HS-5 (cell line): Measurements from ENCODE around the gene PTPRO.

Experiments
- DNase-seq: peaks from one replicate; pipeline ENCODE4 v3.0.0-alpha.2; 2012; ENCODE audit warnings: low read depth

PTPRO gene

GRCh38 chr12:15527201-15528080, 205.1 kb downstream of the PTPRO start:
- no peak for DNase-seq

DNA sequence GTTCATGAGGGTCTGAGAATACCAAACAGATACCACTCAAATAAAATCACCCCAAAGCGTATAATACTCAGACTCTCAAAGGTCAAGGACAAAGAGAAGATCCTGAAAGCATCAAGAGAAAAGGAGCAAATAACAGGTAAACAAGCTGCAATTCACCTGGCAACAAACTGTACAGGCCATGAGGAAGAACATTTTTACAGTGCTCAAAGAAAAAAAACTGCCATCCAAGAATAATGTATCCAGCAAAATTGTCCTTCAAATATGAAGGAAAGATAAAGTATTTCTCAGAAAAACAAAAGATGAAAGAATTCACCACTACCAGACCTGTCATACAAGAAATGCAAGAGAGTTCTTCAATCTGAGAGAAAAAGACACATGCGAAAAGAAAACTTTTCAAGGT, 206.4 kb downstream of the PTPRO start:
- no peak for DNase-seq

DNA sequence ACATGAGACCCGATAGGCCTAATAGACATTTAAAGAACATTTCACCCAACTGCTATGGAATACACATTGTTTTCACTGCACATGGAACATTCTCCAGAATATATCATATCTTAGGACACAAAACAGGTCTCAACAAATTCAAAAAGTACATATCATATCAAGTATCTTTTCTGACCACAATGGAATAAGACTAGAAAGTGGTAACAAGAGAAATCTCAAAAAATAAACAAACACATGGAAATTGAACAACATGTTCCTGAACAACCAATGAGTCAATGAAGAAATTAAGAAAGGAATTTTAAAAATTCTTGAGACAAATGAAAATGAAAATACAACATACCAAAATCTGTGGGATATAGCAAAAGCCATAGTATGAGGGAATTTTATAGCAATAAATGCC, 208.1 kb downstream of the PTPRO start:
- no peak for DNase-seq

GRCh38 chr12:15532364-15532977, 210.2 kb downstream of the PTPRO start:
- peak; percentile 30 for DNase-seq

DNA sequence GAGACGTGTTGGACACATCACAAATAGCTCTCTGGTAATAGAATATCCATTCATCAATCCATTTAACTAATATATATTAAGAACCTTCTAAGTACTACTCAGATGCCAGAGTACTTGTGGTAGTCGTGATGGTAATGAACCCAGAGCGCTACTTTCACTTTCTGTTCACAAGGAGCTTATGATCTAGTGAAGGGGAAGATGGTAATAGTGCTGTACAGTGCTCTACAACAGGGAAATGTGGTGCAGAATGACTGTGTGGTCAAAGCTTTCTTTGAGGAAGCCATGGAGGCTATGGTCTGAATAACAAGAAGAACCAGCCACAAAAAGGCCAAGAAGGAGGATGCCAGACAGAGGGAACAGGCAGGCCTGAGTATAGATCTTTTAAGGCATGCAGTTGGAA, 212.0 kb downstream of the PTPRO start:
- no peak for DNase-seq

GRCh38 chr12:15534874-15535273, 212.6 kb downstream of the PTPRO start:
- DNase-seq: no peak

DNA sequence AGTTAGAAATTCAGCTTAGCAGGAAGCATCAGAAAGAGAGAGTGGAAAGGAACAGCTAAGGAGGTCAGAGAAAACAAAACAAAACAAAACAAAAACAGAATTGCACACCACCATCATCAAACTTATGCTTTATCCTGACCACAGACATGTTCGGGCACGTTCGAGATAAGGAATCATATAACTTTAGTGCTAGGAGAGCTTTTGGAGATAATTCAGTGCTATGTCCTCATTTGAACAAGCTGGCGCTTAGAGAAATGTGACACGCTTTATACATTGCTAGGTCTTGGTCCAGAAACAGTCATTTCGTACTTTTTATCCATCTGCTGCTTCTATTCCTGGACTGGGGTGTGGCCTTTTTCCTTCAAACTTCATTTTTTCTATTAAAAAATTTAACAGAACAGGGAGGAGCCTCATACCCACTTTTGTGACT, 213.1 kb downstream of the PTPRO start:
- DNase-seq: no peak

DNA sequence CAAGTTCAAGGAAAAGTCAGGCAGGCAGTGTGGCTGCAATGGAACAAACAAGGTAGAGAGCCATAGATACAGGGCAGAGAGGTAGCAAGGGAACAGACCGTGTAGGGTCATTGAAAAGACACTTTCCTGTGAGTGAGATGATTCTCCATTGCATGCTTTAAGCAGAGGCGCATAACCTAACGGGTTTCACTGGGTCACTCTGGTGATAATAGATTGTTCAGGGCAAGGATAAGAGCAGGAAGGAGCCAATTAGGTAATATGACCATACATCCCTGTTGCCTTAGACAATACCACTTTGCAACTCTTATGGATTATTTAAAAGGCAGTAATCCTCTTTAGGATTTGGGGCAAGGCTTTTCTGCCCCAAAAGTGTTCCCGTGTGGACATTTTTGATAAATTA, 214.1 kb downstream of the PTPRO start:
- DNase-seq: no peak

- DNase-seq: no peak
These were observed 216.6 kb downstream of the PTPRO start for GRCh38 chr12:15538881-15539280.

- no peak for DNase-seq
These were observed 217.7 kb downstream of the PTPRO start for GRCh38 chr12:15540005-15540404.

DNA sequence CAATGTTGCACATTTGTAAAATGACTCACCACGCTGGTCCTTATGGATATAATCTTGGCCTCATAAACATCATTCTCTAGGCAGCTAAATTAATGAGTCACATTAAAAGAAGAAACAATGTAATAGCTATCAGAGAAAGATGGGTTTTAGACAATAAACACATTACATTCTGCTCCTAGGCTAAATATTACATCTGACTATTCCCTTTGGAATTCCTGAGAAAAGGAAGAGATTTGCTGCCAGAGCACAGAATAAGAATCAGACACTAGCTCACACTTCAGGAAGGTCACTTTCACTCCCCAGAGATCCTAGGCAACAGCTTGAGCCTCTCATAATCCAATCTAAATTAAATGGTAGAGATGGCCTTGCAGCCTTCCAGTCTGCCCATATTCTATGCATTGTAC, 218.2 kb downstream of the PTPRO start:
- peak; percentile 58 for DNase-seq

DNA sequence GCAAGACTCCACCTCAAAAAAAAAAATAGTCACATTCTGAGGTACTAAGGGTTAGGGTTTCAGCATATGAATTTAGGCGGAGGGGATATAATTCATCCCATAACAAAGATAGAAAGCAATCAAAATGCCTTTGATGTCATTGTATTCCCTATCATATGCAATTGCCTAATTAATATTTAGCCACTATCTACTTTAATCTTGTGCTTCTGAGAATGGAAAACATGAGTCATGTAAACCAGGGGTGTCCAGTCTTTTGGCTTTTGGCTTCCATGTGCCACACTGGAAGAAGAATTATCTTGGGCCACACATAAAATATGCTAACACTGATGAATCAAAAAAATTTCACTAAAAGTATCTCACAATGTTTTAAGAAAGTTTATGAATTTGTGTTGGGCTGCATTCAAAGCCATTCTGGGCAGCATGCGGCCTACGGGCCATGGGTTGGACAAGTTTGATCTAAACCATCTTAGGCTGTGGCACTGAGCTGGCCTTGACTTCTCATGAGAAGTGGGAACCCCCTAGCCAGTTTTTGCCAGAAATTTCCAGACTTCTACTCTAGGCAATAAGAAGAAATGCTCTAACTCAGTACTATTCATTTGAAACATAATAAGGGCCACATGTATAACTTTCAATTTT, 219.8 kb downstream of the PTPRO start:
- no peak for DNase-seq

DNA sequence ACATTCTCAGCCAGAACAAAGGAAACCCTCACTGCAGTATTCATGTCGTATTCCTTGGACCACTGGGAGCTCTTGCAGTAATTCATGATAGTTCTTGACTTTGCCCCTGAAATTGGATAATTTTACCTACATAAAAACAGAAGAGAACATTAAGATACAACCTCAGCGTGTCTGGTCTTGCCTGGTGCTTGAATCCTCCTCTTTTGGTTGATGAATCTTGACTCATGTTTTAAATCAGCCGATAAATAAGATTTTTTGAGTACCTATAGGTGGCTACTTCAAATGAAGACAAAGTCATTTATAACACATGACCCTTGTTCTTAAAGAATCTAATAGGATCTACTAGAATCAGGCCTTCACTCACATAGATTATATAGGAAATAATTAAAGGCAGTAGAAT, 221.0 kb downstream of the PTPRO start:
- DNase-seq: no peak

GRCh38 chr12:15544589-15544988, 222.3 kb downstream of the PTPRO start:
- no peak for DNase-seq

- DNase-seq: no peak
These were observed 223.0 kb downstream of the PTPRO start for GRCh38 chr12:15545334-15545733.

- DNase-seq: no peak
These were observed 223.9 kb downstream of the PTPRO start for GRCh38 chr12:15546102-15546701.

DNA sequence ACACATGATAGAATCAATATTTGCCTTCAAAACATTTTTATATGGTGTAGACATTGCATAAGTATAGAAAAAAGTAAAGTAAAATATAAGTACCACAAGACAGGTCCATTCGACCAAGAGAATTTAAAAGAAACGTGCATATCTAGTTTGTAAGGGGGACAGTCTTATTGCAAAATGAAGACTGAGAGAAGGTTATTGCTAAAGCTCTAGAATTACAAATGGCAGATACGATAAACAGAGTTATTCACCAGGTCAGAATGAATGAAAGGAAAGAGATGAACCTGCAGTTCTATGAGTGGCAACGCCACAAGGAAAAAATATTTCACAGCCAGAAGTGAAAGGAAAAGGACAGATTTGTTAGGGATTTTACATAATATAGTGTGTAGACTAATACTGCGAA, 224.8 kb downstream of the PTPRO start:
- DNase-seq: no peak

DNA sequence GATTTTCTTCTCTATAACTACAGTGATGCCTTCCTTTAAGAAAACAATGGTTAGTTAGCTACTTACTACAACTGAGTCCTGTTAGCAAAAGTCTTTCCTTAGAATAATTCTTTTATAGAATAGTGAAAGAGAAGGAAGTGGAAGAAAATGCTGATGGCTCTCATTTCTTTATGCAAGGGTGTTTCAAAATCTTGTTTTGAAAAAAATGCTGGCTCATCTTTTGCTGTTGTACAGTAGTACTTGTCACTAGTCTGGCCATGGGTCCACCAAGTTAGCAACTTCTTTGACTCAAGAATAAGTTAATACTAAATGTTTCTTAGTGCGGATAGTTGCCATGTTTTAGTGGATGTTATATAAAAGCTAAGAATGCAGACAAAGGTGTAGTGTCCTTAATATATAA, 225.4 kb downstream of the PTPRO start:
- no peak for DNase-seq

DNA sequence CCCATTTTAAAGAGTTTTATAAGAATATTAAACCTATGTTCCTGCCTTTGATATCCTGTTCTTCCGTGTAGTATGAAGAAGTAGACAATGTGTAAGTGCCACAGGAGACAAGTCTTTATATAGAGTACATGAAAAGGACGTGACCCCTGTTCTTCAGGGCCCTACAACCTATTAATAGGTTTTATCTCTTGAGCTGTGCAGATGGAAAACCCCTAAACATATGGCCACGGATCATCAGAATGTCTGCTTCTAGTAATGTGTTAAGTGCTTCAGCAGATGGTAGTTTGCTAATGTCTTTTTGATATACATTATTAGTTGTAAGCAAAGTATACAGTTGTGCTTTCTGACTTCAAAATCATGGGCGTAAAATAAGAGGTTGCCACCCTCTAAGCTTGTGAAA, 228.5 kb downstream of the PTPRO start:
- DNase-seq: no peak

GRCh38 chr12:15555446-15555845, 233.1 kb downstream of the PTPRO start:
- no peak for DNase-seq

GRCh38 chr12:15556411-15557102, 234.2 kb downstream of the PTPRO start:
- DNase-seq: no peak

DNA sequence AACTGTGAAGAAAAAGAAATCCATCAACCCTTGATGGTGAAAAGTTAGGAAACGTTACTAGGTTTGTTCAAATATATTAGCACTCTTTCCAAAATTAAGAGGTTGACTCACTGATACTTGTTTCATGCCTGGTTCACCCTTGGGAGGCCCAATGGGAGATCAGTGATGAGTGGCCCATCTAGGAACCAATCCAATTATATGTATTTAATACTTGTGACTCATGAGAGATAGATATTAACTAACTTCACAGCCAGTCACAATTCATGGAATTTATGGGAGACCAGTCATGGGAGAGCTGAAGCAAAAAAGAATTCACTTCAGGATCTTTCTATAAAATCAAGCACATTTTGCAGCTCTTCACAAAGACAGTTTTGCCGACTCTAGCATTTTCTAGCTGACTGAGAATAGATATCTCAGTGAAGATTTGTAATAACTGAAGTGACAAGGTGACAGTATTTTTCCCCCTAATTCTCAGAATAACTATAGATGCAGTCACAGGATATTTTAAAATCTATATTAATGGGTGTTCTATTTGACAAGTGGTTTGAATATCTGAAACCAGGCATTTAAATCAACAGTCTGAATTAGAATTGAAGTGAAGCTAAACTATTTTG, 236.7 kb downstream of the PTPRO start:
- DNase-seq: peak; percentile 78
